Astrocyte of the spinal cord (primary cell): ENCODE results near the gene UGT1A7.
"Not testable (repeated sequence)": the region's sequence is repeated elsewhere in the genome, so short reads cannot be mapped to it uniquely, and the experiment has no call there.

Experiments
- DNase-seq: peaks from one replicate; pipeline ENCODE4 v3.0.0; 2011; ENCODE audit warnings: low read depth, low spot score
- H3K4me3 ChIP-seq: 2 replicates; pipeline ENCODE4 v1.5.1; 2011; ENCODE audit warnings: low read depth, mild to moderate bottlenecking, low read length, moderate library complexity
- CTCF ChIP-seq: IDR thresholded peaks from 2 replicates; pipeline ENCODE4 v1.5.1; 2012; ENCODE audit warnings: low read depth, mild to moderate bottlenecking, low read length, inconsistent platforms
- in situ Hi-C: cut with HindIII; loops from 2 replicates; pipeline ENCODE4 v1.10.0; 2017; ENCODE audit warnings: low sequenced_read_pairs

UGT1A7 gene

GRCh38 chr2:233740870-233741269 lies 59.2 kb downstream of the UGT1A7 start:
- no peak overlapping the region for H3K4me3 ChIP-seq
- no peak for DNase-seq
- TF ChIP-seq CTCF, result no peak
- in situ Hi-C loops, result no loop called here

DNA sequence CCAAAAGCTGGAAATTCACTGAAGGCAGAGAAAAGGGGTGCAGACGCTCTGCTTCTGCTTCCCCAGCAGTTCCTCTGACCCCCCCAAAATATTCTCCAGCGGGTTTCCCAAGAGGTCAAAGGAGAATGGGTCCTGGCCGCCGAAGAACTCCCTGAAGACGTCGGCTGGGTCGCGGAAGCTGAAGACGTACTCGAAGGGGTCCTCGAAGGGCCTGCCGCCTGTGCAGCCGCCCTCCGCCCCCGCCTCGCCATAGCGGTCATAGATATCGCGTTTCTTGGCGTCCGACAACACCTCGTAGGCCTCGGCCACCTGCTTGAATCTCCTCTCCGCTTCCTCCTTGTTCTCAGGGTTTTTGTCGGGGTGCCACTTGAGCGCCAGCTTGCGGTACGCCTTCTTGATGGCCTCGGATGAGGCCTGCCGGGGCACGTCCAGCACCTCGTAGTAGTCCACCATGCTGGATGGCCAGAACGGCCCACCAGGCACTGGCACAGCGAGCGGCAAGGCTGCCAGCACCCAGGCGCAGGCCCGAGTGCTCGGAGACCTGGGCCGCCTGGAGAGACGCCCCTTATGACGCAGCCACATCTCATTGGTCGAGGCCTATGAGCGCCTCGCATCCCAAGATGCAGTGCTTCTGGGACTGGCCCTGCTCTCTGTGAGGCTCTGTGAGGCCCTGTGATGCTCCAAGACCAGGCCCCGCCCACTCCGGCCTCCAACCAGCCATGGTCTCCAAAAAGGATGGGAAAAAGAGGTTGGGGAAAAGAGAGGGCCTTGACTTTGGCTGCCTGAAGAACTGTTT lies 62.0 kb downstream of the UGT1A7 start:
- TF ChIP-seq CTCF, result no peak
- no peak overlapping the region for H3K4me3 ChIP-seq
- DNase-seq, result no peak
- in situ Hi-C loops, result no loop called here

- in situ Hi-C loops, result no loop called here
- H3K4me3 ChIP-seq, result no peak overlapping the region
- no peak for TF ChIP-seq CTCF
- no peak for DNase-seq
Observed at GRCh38 chr2:233745073-233745755, 63.5 kb downstream of the UGT1A7 start.

GRCh38 chr2:233745838-233746237 lies 64.1 kb downstream of the UGT1A7 start:
- DNase-seq, in situ Hi-C loops, H3K4me3 ChIP-seq: not testable (repeated sequence)

DNA sequence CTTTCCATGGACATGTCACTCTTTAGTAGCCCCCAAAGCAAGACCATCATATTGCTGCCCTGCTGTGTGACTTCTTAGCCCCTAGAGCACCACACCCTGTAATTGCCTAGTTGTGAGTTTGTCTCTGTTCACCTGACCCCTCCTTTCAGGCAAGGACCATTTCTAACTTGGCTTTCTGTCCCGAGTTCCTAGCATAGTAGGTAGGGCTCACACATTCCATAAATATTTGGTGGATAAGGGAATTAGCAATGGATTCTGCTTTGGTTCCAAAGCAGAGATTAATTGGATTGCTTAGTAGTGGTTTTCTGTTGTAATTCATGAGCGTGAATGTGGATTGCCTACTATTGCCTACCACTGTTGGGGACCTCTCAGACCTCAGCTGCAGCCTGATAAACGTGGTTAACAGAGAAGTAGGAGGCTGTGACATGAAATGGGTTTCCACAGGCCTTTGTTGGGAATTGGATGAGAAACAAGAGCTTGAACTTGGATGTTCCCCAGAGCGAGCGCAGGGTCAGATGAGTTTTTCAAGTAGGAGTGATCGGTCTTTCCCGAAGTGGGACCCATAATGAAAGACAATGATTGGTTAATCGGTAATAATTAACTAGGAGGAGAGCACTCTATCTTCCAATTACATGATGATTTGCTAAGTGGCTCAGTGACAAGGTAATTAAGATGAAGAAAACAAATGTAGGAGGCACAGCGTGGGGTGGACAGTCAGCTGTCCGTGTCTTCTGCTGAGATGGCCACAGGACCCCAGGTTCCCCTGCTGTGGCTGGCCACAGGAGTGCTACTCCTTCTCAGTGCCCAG lies 65.0 kb downstream of the UGT1A7 start:
- H3K4me3 ChIP-seq, result no peak overlapping the region
- in situ Hi-C loops, result no loop called here
- no peak for TF ChIP-seq CTCF

DNA sequence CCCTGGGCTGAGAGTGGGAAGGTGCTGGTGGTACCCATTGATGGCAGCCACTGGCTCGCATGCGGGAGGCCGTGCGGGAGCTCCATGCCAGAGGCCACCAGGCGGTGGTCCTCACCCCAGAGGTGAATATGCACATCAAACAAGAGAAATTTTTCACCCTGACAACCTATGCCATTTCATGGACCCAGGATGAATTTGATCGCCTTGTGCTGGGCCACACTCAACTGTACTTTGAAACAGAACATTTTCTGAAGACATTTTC lies 65.5 kb downstream of the UGT1A7 start:
- DNase-seq, result no peak
- TF ChIP-seq CTCF, result no peak
- H3K4me3 ChIP-seq, result no peak overlapping the region
- in situ Hi-C loops, result no loop called here

More for the DNA sequence above, 65.0 kb downstream of the UGT1A7 start:
- no peak for DNase-seq

DNA sequence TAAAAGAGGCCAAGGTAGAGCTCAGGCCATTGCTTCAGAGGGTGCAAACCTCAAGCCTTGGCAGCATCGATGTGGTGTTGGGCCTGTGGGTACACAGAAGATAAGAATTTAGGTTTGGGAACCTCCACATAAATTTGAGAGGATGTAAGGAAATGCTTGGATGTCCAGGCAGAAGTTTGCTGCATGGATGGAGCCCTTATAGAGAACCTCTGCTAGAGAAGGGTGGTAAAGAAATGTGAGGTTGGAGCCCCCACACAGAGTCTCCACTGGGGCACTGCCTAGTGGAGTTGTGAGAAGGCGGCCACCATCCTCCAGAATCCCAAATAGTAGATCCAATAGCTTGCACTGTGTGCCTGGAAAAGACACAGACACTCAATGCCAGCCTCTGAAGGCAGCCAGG lies 69.0 kb downstream of the UGT1A7 start:
- in situ Hi-C loops, DNase-seq, H3K4me3 ChIP-seq: not testable (repeated sequence)

DNA sequence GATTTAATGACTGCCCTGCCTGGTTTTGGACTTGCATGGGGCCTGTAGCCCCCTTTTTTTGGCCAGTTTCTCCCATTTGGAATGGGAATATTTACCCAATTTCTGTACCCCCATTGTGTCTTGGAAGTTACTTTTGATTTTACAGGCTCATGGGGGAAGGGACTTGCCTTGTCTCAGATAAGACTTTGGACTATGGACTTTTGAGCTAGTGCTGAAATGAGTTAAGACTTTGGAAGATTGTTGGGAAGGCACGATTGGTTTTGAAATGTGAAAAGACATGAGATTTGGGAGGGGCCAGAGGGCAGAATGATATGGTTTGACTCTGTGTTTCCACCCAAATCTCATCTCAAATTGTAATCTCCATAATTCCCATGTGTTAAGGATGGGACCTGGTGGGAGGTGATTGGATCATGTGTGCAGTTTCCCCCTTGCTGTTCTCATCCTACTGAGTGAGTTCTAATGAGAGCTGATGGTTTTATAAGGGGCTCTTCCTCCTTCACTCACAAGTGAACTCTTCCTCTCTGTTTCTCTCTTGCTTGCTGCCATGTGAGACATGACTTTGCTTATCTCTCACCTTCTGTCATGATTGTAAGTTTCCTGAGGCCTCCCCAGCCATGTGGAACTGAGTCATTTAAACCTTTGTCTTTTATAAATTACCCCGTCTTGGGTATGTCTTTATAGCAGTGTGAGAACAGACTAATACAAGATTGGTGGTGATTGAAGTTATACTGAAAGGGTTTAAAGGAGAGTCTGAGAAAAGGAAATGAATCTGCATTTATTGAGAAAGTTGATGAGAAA lies 69.7 kb downstream of the UGT1A7 start:
- H3K4me3 ChIP-seq, DNase-seq, in situ Hi-C loops: not testable (repeated sequence)
